GM19240 (cell line): ENCODE measurements around the gene GHR.

ENCODE experiments used
- DNase-seq: peaks from one replicate; pipeline ENCODE4 v3.0.0; 2011; ENCODE audit warnings: low spot score; ENCODE audit not compliant: insufficient read length

Gene GHR

DNA sequence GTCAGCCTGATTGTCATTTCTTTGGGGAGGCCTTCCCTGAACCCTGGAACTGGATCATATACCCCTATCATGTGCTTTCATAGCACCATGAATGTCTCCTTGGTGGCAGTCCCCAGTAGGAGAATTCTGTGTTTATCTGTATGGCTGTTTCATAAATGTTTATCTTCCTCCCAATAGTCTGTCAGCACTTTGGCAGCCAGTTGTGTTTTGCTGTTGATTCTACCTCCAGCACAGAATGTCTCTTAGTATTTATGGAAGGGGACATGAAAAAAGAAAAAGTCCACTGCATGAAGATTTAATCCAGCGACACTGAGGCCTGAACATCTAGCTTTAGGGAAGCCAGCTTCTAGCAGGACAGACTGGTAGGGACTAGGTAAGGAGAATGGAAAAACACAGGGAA lies 38.3 kb downstream of the GHR start:
- no peak for DNase-seq

DNA sequence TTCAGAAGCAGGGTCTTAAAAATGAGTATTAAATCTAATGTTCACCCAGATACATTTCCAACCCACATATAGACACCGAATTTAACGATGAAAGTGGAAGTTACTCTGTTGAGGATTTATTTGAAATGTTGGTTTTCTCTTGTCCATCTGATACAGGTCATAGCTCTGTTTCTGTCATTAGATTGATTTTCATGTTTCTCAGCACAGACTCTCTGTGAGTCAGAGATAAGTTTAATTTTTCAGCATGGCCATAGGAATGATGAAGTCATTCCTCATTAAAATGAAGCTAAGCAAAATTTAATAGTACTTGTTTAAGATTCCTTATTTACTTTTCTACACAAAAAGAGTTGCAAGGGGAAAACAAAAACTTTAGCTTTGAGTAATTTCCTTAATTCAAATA lies 38.8 kb downstream of the GHR start:
- no peak for DNase-seq

DNA sequence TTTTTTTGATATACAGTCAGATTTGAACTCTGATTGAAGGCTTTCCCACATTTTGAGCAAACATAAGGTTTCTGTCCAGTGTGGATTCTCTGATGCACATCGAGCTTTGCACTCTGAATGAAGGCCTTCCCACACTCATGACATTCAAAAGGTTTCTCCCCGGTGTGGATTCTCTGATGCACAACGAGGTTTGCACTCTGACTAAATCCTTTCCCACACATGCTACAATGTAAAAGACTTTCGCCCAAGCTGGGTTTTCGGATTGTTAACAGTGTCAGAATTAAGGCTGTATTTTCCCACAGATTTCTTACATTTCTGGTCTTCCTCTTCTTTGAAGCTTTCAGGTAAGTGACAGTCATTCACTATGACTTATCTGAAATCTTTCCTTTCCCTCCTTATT lies 44.3 kb downstream of the GHR start:
- no peak for DNase-seq

DNA sequence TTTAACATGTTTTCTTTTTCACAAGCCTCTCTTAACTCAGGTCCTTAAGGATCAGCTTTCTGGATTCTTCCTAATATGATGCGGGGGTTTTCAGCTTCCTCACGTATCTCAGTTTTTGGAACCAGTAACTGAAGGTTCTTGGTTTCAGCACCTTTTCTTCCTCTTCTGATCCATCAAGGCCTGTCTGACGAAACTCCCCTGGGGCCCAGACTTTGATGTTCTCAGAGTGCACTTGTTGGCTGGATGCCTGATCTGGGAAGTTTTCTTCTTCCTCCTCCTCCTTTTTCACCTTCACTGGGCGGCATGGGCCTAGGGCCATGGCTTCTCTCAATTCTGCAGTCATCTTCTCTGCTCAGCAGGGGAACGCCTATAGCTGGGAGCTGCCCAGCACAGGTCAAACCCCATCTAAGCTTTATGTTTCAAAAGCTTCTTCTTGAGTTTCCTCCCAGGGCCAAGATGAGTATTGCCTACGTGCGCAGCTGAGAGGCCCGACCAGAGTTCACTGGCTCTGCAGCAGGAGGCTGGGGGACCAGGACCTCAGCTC lies 44.8 kb downstream of the GHR start:
- no peak for DNase-seq

DNA sequence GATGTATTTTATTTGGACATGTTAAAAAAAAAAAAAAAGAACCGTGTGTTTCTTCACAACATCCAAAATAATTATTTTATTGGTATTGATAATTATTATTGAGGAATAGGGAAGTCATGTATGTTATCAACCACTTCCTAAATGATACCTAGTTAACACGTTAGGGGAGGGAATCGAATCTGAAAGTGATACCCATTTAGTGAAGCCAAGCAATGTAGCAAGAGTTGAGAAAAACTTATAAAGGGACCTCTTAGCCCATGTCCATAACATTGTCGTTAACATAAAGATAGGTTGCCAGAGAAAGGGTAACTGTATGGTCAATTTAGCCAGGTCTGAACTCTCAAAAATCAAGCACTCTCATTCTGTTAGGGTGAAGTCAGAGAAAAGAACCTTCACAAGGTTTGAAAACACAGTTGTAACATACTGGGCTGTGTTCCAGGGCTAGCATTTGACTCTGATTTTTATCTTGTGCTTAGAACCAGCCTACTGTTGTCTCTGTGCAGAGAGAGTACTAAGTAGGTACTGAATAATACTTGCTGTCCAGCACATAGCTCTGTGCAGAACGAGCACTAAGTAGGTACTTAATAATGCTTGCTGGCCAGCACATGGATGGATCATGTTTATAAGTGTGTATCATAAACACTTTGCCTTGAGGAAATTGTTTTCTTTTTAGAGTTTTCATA lies 60.4 kb downstream of the GHR start:
- DNase-seq = no peak

DNA sequence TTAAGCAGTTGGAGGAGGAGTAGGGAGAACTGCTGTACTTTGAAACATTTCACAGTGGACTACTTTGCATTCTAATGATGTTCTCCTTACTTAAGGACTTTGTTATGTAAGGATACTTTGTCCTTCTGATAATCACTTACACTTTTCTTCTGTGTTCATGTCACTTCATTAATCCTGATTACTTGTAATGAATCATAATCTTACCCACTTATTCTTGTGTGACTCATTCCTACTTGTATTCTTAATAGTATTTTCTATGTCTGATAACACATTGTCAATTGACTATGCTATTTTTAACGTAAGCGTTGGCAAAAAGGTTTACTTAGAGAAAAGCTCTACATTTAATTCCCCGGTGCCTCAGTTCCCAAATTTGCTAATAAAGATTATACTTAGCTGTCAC lies 63.8 kb downstream of the GHR start:
- no peak for DNase-seq

DNA sequence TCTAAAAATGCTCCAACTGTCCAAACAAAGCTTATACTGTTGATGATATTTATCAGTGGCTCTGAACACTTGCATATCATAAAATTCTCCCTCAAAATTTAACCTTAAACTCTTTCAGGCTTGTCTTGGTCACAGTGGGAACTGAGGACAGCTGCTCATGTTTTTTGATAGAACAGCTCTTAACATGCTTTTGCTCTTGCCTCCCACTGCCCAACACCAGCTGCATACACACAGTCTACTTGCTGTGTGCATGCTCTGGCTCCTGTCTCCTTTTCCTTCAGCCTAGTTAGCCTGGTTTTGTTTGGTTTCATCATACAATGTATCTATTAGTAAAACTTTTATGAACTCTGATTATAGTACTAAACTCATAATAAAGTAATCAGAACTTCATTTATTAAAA lies 64.6 kb downstream of the GHR start:
- no peak for DNase-seq

DNA sequence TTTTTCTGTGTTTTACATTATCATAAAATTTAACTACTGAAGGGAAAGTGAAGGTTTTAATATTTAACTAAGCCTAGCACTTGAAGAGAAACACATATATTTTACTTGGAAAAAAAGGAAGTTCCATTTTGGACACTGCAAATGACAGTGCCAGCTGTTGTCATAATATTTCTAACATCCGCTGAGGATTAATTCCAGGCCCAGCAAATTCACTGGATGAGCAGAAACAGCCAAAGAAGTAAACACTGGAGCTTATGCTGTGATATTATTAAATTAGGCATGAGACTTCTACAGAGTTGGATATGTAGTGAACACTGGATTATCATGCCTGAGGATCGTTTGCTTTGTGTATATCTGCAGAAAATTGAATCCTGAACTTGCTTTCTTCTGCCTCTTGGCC lies 67.6 kb downstream of the GHR start:
- no peak for DNase-seq

DNA sequence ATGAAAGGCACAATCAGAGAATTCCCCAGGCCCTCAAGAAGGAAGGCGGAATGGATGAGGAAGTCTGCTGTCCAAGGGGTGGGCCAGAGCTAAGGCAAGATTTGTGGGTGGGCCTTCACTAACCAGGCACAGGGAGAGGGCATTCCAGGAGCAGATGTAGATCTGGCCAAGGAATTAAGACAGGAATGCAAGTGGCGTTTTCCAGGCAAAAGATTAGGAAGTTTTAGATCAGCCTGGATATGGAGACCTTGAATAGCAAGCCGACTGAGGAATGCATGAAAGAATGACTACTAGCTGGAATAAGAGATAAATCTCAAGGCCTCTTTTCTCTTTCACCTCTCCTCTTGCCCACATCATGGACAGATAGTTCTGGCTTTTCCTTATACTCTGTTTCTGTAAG lies 68.5 kb downstream of the GHR start:
- no peak for DNase-seq

DNA sequence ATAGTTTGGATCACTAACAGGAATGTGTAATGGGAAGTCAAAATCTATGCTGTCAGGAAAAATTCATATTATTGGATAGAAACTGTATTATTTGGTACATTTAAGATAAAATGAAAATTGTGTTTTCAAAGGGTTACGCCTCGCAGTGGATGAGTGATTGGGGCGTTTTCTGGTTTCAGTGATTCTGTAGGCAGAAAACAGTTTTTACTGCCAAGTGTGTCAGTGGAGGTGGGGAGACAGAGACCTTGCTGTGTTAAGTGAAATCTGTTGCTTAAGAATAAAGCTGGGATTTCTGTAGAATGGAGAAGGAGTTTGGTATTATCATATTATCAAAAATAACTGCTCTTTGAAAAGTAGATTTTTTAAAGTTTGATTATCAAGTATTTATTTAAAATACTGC lies 69.7 kb downstream of the GHR start:
- DNase-seq = no peak

DNA sequence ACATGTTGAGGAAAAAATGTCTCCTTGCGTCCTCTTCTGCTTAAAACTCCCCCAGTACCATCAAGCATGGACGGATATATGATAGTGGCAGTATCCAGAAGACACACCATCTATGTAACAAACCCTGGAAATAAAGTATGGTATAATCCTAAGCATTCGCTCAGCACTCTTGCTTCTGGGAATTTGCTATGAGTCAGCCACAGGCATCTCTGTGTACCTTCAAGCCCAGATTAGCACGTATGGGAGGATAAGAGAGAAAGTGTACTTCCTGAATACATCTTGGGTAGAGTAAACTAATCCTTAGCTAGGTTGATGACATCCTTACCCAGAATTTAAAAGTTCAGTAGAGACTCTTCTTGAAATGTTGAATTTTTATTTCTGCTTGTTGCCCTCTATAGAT lies 71.2 kb downstream of the GHR start:
- no peak for DNase-seq

DNA sequence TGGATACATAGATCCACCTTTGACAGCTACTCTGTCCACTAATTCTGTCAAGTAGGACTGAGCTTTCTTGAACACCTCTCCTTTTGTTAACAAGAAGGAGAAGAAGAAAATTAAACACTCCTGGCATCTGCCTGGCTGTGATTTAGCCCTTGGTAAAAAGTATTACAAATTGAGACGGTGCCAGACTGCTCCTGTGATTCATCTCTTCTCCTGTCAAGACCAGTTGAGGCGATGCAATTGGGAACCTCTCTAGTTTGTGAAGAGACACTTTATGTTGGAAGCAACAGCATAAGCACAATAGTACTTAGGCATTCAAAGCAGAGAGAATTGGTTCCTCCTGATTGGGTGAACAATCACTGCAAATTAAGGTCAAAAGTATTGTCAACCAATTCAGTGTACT lies 72.7 kb downstream of the GHR start:
- DNase-seq = no peak

DNA sequence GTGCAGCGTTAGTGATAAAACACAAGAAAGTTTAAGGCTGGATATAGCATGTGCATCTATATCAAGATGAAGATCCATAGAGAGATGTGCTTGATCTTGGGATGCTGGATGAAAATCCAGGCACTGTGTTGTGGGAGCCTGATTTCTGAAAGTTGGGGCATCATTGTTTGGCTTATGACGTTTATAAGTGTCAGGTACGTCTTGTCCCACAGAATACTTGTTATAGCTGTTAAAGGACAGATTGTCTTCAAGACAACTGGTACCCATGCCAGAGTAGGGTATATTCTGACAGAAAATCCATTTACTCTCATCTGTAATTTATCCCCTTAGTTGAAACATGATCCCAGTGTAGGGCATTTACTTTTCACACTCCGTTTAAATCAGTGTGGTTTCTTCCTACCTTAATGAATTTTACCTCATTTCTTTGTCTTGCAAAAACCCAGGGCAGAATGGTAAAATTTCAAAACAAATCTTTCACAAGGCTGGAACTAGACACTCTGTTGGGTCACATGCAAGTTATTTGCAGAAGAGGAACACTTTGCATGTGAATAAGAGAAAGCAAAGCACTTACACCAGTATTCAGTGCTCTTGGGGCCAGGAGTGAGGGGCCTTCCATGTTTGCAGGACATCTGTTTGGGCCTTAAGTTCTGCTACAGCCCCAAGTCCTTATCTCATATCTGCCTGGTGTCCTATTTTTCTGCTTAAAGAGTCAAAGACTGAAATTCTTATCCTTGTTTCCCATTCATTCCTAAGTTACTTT lies 73.3 kb downstream of the GHR start:
- no peak for DNase-seq

DNA sequence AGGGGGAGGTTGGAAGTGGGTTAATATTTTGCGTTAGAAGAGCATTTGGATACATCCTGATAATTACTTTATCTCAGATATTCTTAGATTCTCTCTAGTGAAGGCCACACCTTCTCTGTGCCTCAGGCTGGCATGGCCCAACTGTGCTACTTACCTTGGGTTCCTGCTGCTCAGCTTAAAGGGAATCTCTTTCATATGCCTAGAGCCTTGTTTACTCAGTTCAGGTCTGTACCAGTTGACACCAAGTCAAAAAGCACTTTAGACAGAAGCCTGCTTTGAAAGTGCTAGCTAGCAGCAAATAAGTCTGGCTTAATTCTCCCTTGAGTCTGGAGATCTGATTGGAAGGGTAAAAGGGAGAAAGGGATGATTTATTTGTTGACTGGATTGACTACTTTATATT lies 74.8 kb downstream of the GHR start:
- DNase-seq = no peak

DNA sequence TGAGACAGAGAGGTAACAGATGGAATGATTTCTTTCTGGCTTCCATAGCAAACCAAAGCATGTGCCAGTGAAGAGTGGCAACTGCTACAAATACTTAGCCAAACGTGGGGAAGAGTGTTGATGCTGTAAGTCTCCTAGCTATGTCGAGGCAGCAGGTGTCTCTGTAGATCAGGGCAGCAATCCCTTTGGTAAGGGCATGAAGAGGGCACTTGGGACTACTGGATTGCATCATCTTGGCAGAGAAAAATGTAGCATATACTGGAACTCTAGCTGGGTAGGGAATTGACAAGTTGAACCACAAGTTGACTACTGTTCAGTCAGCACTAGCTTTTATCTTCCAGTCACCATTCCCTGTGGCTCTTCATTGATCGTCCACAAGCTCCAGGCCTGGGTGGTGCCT lies 75.8 kb downstream of the GHR start:
- no peak for DNase-seq

DNA sequence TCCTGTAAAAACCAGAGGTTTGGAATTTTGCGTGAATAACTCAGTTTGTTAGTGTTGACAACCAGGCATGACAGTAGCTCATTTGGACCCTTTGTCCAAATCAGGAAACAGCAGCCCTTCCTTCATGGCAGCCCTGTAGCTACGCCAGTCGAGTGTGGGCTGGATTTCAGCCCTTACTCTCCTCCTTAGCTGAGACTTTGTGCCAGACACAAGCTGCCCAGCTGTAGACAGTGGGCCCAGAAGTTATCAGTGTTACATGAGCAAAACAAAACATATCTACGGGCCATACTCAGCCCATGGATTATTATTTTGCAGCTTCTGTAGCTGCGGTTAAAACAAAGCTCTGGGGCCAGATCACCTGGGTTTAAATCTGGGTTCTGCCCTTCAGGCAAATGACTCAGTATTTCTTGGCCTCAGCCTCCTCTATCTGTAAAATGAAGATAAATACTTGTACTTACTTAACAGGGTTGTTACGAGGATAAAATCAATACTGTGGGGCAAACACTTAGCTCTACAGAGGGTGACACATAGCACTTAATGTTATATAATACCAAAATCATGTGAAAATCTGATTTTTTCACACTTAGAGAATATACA lies 76.9 kb downstream of the GHR start:
- no peak for DNase-seq

DNA sequence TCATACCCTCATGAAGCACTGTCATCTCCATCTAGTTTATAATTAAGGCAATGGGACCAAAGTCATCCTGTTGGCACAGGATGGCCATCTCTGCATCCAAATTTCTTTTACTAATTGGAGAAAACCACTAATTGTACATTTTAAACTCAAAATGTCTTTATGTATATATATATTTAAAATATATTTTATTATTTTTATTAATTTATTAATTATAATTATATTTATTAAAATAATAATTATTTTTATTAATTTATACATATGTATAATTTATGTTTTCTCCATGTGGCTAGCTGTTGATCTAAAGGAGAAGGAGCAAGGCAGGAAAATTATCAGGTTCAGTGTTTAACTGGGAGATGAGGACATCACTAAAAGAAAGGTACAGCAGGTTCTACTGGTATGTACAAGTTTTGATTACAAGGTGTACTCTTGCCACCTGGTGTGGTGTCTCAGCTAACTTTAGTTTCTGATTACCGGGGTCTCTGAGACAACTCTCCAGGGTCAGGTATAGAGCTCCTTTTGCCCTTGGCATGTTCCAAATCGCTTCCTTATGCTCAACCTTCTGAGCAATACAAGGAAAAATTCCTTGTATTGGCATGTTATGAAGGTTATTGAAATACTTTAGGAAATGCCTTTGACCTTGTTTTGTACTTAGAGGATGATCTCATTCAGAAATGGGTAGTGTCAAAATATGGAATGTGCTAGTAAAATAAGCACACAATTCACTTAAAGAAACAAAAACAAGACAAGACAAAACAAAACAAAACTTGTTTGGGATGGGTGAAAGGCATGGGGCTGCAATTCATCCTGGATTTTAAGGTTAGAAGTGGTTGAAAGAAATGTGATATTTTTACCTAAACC lies 79.6 kb downstream of the GHR start:
- no peak for DNase-seq

DNA sequence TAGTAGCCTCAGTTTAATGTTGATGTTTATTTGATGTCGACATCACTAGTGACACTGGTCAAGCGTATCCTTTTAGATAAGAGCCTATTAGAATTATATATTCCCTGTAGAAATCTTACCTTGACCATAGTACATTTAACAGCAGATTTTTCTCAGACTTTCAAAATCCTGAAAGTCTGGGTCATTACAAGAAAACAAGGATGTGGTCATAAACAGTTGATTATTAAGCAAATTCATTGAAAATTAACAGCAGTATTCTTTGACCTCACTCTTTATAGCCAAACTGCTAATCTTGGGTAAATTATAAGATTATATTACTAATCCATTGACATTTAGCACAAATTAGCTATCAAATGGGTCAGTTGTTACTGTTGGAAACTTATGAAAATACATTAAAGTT lies 83.4 kb downstream of the GHR start:
- no peak for DNase-seq

DNA sequence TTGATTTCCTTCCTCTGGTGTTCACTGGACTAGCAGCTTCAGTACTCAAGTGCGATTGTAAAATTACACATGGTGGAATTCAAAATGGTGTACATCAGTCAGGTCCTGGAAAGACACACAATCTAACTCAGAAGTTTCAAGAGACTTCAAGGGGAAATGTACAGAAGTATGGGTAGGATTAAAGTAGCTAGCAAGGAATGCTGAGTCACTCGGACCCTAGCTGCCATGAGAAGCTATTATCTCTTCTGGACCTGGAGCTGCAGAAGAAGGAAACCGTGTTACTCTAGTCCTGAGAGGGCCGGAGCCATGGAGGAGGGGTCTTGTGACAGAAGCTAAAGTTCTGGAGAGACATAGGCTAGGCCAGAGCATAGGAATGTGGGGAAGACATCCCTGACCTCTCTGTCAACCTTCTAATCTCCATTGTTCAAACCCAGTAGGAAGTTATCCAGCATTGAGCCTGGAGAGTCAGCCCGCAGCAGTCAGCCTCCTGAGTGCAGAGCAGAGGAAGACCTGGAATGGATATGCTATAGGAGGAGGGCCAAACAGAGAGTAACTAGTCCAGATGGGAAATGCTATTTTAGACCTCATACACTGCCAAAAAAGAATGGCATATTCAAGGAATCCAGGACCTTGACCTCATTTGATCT lies 84.3 kb downstream of the GHR start:
- DNase-seq = no peak

DNA sequence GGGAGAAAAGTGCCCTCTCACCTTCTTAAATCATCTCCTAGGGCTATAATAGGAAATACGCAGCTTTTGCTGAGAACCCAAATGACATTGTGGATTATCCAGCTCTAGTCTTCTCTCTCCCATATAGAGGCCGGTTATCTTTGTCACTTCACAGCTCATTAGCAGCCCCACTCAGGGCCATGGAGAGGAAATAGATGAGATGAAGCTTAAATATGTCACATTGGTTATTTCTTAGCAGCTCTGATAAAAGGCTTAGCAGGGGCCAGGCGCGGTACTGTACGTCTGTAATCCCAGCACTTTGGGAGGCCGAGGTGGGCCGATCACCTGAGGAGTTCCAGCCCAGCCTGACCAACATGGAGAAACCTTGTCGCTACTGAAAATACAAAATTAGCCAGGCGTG lies 90.0 kb downstream of the GHR start:
- DNase-seq = no peak

DNA sequence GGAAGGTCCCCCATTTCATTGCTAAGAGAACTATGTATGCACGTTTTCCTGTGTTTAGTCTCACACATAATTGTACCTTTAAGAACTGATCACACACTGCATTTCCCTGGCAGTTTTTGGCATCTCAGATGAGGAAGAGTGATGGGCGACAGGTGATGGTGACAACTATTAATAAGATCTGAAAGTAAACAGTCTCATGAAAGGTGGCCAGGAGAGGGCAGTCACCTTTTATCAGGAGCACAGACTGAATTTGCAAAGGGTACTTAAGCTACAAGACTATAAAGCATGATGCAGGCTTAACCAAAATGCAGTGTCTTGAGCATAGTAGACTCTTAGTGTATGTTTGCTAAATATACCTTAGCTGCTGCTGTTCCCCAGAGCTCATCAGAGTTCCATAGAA lies 91.5 kb downstream of the GHR start:
- no peak for DNase-seq
